Fibroblast of lung (primary cell): ENCODE results near the gene FBLN1.

ENCODE experiments used
- CTCF ChIP-seq, 2 donors: IDR thresholded peaks in 1 of 2; conservative IDR thresholded peaks in 1 of 2; 1 replicate in 1 of 2; 2 replicates in 1 of 2; pipeline ENCODE4 v1.5.1; 2011 to 2012; ENCODE audit warnings: low read length in 2 of 2, control low read depth in 1 of 2, inconsistent platforms in 1 of 2, low read depth in 1 of 2, mild to moderate bottlenecking in 1 of 2
- EZH2 ChIP-seq: IDR thresholded peaks from 2 replicates; pipeline ENCODE4 v1.5.1; 2012; ENCODE audit warnings: low read length, control low read depth, mild to moderate bottlenecking; ENCODE audit errors: missing control alignments

GRCh38 chr22:45477366-45478107, 25.1 kb upstream of the FBLN1 start:
- TF ChIP-seq CTCF (conservative IDR thresholded peaks at IDR 0.05 in 1 of 2, IDR thresholded peaks at IDR 0.05 in 1 of 2; ENCODE audit: low read depth in 1 of 2, low read length in 2 of 2) (no peak), EZH2 (no peak)
